ENCODE data around the gene MTM1.

The MTM1 gene

DNA sequence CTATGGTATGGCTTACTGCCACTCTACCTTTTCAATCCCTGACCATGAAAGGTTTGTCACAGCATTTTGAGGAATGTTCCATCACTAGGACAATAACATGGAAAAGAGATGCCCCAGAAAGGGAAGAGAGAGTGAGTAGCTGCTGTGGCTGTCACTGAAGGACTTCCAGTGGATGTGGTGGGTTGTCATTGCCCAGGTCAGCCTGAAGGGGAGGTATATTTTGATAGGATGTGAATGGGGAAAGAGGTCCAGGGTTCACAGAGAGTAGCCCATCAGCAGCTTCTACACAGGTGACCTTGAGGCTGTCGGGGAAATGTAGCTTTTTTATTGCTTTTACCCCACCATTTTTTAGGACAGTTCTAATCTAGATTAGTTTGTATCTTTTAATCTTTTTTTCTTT, 30.8 kb downstream of the MTM1 start:
- in situ Hi-C loops (cut with MboI; ENCODE audit: low sequenced_read_pairs): no loop called here

DNA sequence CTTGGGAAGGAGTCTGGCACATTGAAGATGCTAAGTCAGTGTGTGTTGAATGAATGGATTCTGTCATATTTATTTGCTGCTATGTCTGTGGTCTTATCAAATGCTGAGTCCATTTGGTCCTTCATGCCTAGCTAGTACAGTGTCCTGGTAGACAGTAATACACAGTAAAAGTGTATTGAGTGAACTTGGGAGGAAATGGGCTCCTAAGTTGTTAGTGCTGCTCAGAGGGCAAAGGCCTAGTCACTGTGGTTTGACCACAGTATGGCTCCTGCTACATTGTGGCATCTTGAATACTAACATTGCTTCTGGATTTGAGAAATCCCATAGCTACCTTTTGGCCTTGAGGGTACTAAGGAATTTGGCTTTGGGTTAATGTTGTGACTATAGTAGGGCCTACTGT, 33.9 kb downstream of the MTM1 start:
- Histone ChIP-seq H3K27me3 (ENCODE audit: low read depth) (no peaks in the 10 kb centered on the region), H3K9me3 (no peaks in the 10 kb centered on the region; the same call in 1 of the 2 replicates)
- in situ Hi-C loops (cut with MboI; ENCODE audit: low sequenced_read_pairs): no loop called here

More for the DNA sequence above, 30.8 kb downstream of the MTM1 start:
- Histone ChIP-seq H3K4me1 (no peaks in the 10 kb centered on the region), H3K27me3 (ENCODE audit: low read depth) (no peaks in the 10 kb centered on the region), H3K36me3 (replicated peaks) (no peaks in the 10 kb centered on the region), H3K9me3 (no peaks in the 10 kb centered on the region; the same call in 1 of the 2 replicates), H3K4me3 (no peak overlapping the region)
- no peak for DNase-seq (ENCODE audit: low spot score in 2 of 2)

DNA sequence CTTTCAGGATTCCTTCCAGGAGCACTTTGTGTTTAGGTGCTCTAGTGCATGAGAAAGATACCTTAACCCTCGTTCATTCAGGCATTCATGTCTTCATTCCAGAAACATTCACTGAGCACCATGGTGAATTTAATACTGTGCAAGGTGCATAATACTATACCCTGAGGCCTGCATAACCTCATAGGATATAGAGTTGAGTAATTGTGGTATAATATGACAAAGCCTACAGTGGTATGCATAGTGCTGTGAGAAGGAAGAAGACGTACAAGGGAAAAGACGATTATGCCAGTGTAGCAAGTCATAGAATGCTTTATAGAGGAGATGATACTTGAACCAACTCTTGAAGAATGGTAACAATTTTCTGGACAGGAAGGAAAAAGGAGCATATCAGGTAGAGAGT, 34.3 kb downstream of the MTM1 start:
- DNase-seq (ENCODE audit: low spot score in 2 of 2): no peak
- no peaks in the 10 kb centered on the region for H3K4me1 ChIP-seq
- no peak overlapping the region for H3K4me3 ChIP-seq
- no peaks in the 10 kb centered on the region for H3K27me3 ChIP-seq (ENCODE audit: low read depth)
- in situ Hi-C loops (cut with MboI; ENCODE audit: low sequenced_read_pairs): no loop called here
- no peaks in the 10 kb centered on the region; the same call in 1 of the 2 replicates for H3K9me3 ChIP-seq
- H3K36me3 ChIP-seq (replicated peaks): no peaks in the 10 kb centered on the region

More for the DNA sequence above, 33.9 kb downstream of the MTM1 start:
- Histone ChIP-seq H3K36me3 (replicated peaks) (no peaks in the 10 kb centered on the region), H3K4me3 (no peak overlapping the region), H3K4me1 (no peaks in the 10 kb centered on the region)
- no peak for DNase-seq (ENCODE audit: low spot score in 2 of 2)

DNA sequence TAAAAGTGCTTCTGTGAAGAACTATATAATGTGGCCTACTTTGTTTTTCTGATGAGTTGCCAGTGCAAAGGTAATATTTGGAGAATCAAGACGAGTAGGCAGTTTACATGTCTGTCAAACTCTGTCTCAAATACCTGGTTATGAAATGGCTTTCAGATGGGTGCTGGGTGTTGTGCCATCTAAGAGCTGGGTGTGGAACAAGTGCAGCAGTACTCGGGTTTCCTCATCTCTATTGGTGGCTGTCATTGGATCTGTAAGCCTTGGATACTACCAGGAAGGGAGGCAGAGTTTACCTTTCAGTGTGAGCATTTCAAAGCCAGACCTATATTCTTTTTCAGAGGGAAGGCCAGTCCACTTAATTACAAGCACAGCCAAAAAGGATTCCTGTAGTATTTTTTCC, 37.2 kb downstream of the MTM1 start:
- Histone ChIP-seq H3K27me3 (ENCODE audit: low read depth) (no peaks in the 10 kb centered on the region), H3K4me3 (no peak overlapping the region), H3K36me3 (replicated peaks) (no peaks in the 10 kb centered on the region), H3K9me3 (no peaks in the 10 kb centered on the region; the same call in 1 of the 2 replicates), H3K4me1 (no peaks in the 10 kb centered on the region)
- in situ Hi-C loops (cut with MboI; ENCODE audit: low sequenced_read_pairs): no loop called here
- DNase-seq (ENCODE audit: low spot score in 2 of 2): no peak

DNA sequence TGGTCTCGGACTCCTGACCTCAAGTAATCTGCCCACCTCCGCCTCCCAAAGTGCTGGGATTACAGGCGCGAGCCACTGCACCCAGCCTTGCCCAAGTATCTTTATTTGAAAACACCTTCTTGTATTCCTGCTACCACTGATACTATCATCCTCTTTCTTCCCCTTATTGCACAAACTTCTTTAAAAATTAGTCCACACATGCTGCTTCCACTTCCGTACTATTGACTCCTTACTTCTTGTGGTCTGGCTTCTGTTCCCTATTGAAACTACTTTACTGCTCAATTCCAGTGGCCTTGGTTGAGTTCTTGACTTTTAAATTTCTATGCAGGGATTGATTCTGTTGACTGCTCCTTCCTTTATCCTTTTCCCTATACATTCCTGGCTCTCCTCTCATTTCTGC, 38.8 kb downstream of the MTM1 start:
- Histone ChIP-seq H3K36me3 (replicated peaks) (no peaks in the 10 kb centered on the region), H3K27me3 (ENCODE audit: low read depth) (no peaks in the 10 kb centered on the region), H3K4me3 (no peak overlapping the region), H3K9me3 (no peaks in the 10 kb centered on the region; the same call in 1 of the 2 replicates), H3K4me1 (no peaks in the 10 kb centered on the region)
- no peak for DNase-seq (ENCODE audit: low spot score in 2 of 2)
- in situ Hi-C loops (cut with MboI; ENCODE audit: low sequenced_read_pairs): no loop called here

DNA sequence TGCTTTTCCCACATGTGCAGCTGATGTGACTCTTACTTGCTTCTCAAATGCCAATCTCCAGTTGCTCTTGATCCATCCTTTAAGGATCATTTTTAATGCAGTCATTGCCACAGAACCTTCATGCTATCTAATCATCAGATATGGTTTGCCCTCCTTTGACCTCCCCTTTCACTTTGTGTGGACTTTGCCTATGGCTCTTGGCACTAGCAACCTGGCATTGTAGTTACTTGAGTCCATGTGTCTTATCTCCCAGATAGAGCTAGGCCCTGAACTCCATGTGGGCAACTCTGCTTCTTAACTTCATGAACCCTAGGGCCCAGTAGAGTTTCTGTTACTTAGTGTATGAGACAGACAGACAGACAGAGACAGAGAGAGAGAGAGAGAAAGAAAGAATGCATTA, 41.6 kb downstream of the MTM1 start:
- in situ Hi-C loops (cut with MboI; ENCODE audit: low sequenced_read_pairs): no loop called here
- no peak overlapping the region for H3K4me3 ChIP-seq
- H3K27me3 ChIP-seq (ENCODE audit: low read depth): no peaks in the 10 kb centered on the region
- no peaks in the 10 kb centered on the region for H3K4me1 ChIP-seq
- no peaks in the 10 kb centered on the region for H3K9me3 ChIP-seq
- H3K36me3 ChIP-seq (replicated peaks): no peaks in the 10 kb centered on the region
- DNase-seq (ENCODE audit: low spot score in 2 of 2): no peak

DNA sequence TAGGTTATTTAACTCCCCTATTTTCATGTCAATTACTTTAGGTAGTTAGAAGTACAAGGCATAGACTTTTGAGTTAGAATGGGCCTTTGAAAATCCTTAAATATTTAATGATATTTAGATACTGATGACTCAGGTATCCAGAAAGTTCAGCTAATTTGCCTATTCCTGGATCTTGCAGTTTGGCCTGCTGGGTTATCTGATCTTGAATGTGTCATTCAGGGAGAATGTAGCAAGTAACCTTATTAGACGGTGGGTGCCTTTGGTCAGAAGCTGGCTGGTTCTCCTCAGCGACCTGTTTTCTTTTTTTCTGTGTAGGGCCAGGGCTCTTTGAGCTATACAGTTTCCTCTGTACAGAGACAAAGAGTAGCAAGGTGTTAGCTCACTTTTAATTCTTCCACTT, 42.0 kb downstream of the MTM1 start:
- in situ Hi-C loops (cut with MboI; ENCODE audit: low sequenced_read_pairs): no loop called here

DNA sequence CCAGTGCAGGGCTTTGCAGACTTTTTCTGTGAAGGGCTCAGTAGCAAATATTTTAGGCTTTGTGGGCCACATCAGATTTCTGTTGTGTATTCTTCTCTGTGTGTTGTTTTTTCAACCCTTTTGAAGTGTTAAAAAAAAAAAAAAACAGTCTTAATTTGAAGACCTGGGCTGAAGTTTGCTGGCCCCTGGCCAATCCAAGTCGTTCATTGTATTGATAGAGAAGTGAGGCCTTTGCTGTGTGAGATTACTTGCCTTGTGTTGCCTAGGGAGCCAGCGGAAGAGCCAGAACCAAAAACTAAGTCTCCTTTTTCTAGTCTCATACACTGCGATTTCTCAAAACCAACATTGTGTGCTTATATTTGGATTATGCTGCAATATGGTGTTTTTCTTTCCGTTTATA, 46.9 kb downstream of the MTM1 start:
- no peaks in the 10 kb centered on the region for H3K4me1 ChIP-seq
- no peaks in the 10 kb centered on the region for H3K9me3 ChIP-seq
- H3K4me3 ChIP-seq: no peak overlapping the region
- 0 out of 2 replicates have a peak, but pooled peaks cover 3% of the 10 kb centered on the region for H3K36me3 ChIP-seq (replicated peaks)
- in situ Hi-C loops (cut with MboI; ENCODE audit: low sequenced_read_pairs): no loop called here
- no peaks in the 10 kb centered on the region for H3K27me3 ChIP-seq (ENCODE audit: low read depth)
- no peak for DNase-seq (ENCODE audit: low spot score in 2 of 2)

More for the DNA sequence above, 42.0 kb downstream of the MTM1 start:
- DNase-seq (ENCODE audit: low spot score in 2 of 2): no peak
- Histone ChIP-seq H3K4me3 (no peak overlapping the region), H3K36me3 (replicated peaks) (no peaks in the 10 kb centered on the region), H3K27me3 (ENCODE audit: low read depth) (no peaks in the 10 kb centered on the region), H3K9me3 (no peaks in the 10 kb centered on the region), H3K4me1 (no peaks in the 10 kb centered on the region)

DNA sequence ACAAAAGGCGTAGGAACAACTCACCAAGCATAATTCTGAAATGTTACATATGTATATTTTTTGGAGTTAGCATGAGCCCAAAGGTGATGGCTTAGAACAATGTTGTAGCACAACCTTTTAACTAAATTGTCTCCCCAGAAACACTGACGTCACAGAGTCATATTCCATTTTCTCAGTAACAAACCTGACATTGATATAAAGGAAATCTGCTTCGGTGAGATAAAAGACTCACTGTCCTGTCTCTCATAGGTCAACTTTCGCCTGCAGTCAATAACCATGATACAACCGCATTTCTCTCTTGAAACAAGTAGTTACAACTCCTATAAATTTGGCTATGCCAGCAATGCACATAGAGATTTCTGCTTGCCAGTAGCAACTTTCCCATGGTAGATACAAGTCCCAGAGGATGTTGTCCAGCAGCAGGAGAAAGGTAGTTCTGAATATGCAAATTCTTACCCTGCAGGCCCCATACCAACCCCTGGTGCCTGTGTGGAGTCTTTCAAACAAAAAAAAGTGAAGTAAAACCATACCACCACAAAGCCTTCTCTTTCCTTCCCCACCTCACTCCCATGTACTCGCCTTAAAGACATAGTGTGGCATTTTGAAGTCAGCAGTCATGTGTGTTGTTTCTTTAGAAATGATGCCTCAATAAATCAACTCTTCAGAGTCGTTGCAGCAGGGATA, 47.9 kb downstream of the MTM1 start:
- Histone ChIP-seq H3K36me3 (replicated peaks) (0 out of 2 replicates have a peak, but pooled peaks cover 3% of the 10 kb centered on the region), H3K27me3 (ENCODE audit: low read depth) (no peaks in the 10 kb centered on the region), H3K4me3 (no peak overlapping the region), H3K4me1 (no peaks in the 10 kb centered on the region), H3K9me3 (no peaks in the 10 kb centered on the region)
- in situ Hi-C loops (cut with MboI; ENCODE audit: low sequenced_read_pairs): no loop called here
- DNase-seq (ENCODE audit: low spot score in 2 of 2): no peak

DNA sequence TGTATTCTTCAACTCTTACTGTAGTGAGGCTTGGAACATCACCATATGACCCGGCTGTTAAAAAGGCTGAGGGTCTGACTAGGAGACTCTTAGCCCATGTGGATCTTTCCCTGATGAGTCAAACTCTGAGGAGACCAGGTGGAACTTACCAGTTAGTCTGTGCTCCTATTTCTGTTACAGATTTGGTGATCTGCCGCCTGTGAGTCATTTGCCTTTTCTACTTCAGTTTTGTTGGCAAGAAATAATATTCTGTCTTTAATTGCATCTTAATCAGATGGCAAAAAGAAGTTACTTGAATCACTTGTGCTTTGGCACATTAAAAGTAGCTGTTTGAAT, 48.4 kb downstream of the MTM1 start:
- 0 out of 2 replicates have a peak, but pooled peaks cover 3% of the 10 kb centered on the region for H3K36me3 ChIP-seq (replicated peaks)
- in situ Hi-C loops (cut with MboI; ENCODE audit: low sequenced_read_pairs): no loop called here
- no peak for DNase-seq (ENCODE audit: low spot score in 2 of 2)
- no peaks in the 10 kb centered on the region for H3K9me3 ChIP-seq
- H3K4me3 ChIP-seq: no peak overlapping the region
- no peaks in the 10 kb centered on the region for H3K4me1 ChIP-seq
- H3K27me3 ChIP-seq (ENCODE audit: low read depth): no peaks in the 10 kb centered on the region

DNA sequence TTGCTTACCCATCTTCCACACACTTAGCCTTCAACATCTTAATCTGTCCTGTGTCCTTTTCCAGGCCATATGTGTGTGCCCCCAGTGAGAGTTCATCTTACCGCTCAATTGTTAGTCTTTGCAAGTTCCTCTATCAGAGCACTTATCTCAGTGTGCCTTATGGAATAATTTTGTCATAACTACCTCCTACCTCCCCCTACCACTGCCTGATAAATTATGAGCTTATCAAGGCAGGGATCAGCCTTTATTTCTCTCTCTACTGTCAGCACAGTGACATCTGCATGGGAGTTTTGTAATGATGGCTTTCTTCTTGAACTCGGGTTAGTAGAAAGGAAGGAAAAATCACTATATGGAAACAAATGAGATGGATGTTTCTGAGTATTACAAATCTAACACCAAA, 53.2 kb downstream of the MTM1 start:
- Histone ChIP-seq H3K36me3 (replicated peaks) (0 out of 2 replicates have a peak, but pooled peaks cover 3% of the 10 kb centered on the region), H3K9me3 (no peaks in the 10 kb centered on the region), H3K4me3 (no peak overlapping the region), H3K4me1 (no peaks in the 10 kb centered on the region), H3K27me3 (ENCODE audit: low read depth) (no peaks in the 10 kb centered on the region)
- in situ Hi-C loops (cut with MboI; ENCODE audit: low sequenced_read_pairs): no loop called here
- no peak for DNase-seq (ENCODE audit: low spot score in 2 of 2)

DNA sequence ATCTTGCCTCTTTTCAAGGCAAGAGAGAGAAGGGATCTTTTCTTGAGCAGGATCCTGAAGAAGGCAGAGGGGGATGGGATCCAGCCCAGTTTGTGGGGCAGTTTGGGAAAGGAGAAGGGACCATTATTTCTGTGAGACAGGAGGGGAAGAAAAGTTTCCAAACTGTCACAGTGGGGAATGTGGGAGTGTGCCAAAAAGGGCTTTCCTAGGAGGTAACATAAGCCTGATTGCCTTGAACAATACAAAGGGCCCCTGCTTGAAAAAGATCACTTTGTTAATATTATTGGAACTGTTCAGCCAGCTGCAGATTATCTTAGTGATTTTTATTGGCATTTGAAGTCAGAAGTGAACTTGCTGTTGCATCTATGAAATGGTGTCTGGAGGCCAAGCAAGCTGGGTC, 55.2 kb downstream of the MTM1 start:
- Histone ChIP-seq H3K4me1 (no peaks in the 10 kb centered on the region), H3K9me3 (no peaks in the 10 kb centered on the region), H3K4me3 (no peak overlapping the region), H3K27me3 (ENCODE audit: low read depth) (no peaks in the 10 kb centered on the region), H3K36me3 (replicated peaks) (0 out of 2 replicates have a peak, but pooled peaks cover 3% of the 10 kb centered on the region)
- in situ Hi-C loops (cut with MboI; ENCODE audit: low sequenced_read_pairs): no loop called here
- peak; percentile 23 to 38 for DNase-seq (ENCODE audit: low spot score in 2 of 2)

DNA sequence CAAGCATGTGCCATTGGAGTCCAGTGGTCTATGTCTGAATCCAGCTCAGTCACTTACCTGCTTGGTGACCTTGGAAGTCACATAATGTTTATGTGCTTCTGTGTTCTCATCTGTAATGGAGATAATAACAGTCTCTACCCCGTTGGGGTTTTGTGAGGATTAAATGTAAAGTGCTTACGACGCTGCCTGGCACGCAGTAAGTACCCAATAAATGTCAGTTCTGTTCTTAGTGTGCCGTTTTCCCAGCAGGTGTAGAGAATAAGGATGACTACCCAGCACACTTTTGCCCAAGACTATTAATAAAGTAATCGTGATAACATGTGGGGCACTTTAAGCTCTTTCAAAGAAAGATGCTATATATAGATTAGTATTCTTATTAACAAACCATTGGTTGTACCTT, 56.7 kb downstream of the MTM1 start:
- no peaks in the 10 kb centered on the region for H3K36me3 ChIP-seq (replicated peaks)
- no peaks in the 10 kb centered on the region for H3K9me3 ChIP-seq
- in situ Hi-C loops (cut with MboI; ENCODE audit: low sequenced_read_pairs): no loop called here
- DNase-seq (ENCODE audit: low spot score in 2 of 2): no peak
- no peaks in the 10 kb centered on the region for H3K27me3 ChIP-seq (ENCODE audit: low read depth)
- no peak overlapping the region for H3K4me3 ChIP-seq
- no peaks in the 10 kb centered on the region for H3K4me1 ChIP-seq

DNA sequence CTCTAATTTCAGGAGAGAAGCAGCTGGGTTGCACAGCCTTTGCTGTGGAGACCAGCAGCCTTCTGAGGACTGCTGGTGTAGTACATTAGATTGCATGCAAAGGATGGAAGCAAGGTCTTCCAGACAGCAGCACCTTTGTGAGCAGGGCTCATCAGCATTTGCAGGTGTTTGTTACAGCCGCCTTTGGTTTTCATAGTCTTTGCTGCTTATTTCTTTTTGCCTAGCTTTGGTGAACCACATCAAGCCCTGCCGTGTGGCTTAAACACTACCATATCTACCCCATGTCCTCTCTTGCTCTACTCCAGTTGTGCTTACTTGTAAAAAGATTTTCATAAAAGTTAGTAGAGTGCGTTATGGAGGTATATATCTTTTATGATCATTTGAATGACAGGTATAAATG, 57.5 kb downstream of the MTM1 start:
- Histone ChIP-seq H3K4me1 (no peaks in the 10 kb centered on the region), H3K9me3 (no peaks in the 10 kb centered on the region), H3K4me3 (no peak overlapping the region), H3K36me3 (replicated peaks) (no peaks in the 10 kb centered on the region), H3K27me3 (ENCODE audit: low read depth) (no peaks in the 10 kb centered on the region; the same call in 1 of the 2 replicates)
- in situ Hi-C loops (cut with MboI; ENCODE audit: low sequenced_read_pairs): no loop called here
- no peak for DNase-seq (ENCODE audit: low spot score in 2 of 2)

DNA sequence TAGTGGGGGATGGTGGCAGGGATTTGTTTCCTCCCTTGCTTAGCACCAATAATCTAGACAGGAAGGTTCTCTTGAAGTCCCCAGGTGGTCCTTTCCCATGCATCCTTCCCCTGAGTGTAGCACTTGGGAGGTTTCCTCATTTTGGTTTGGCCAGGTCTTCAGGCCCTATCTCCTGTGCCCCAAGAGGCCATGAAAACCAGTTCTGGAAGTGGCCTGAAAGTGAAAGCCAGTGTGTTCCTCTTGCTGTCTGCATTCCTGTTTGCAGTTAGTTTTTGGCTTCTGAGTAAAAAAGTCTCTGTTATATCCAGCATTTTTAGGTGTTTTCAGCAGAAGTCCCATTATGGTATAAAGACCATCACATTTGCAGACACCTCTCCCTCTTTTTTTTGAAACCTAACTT, 59.5 kb downstream of the MTM1 start:
- Histone ChIP-seq H3K36me3 (replicated peaks) (no peaks in the 10 kb centered on the region), H3K4me1 (no peaks in the 10 kb centered on the region), H3K9me3 (no peaks in the 10 kb centered on the region), H3K27me3 (ENCODE audit: low read depth) (no peaks in the 10 kb centered on the region; the same call in 1 of the 2 replicates), H3K4me3 (no peak overlapping the region)
- in situ Hi-C loops (cut with MboI; ENCODE audit: low sequenced_read_pairs): no loop called here
- no peak for DNase-seq (ENCODE audit: low spot score in 2 of 2)
